SK-N-MC (cell line): ENCODE data around the gene TMA7.

Source experiments
- DNase-seq: peaks from one replicate; pipeline ENCODE4 v3.0.0-alpha.2; 2011; ENCODE audit warnings: low read depth, low spot score
- H3K27ac ChIP-seq: fragments of 200-600 bp; sonication (generic); 2 replicates; pipeline ENCODE4 v1.5.1; 2016; ENCODE audit warnings: mixed run types
- H3K36me3 ChIP-seq: fragments of 200-600 bp; sonication (generic); 2 replicates; pipeline ENCODE4 v1.6.1; 2017; ENCODE audit warnings: antibody characterized with exemption, low read length, mixed read lengths; ENCODE audit not compliant: insufficient read depth
- H3K4me3 ChIP-seq: fragments of 200-600 bp; sonication (generic); 2 replicates; pipeline ENCODE4 v1.5.1; 2016
- H3K9ac ChIP-seq: fragments of 200-600 bp; sonication (generic); 2 replicates; pipeline ENCODE4 v1.8.0; 2017; ENCODE audit warnings: mixed run types, mixed read lengths; ENCODE audit not compliant: insufficient read length
- H3K9me3 ChIP-seq: fragments of 200-600 bp; sonication (generic); 2 replicates; pipeline ENCODE4 v1.6.1; 2017; ENCODE audit warnings: low read depth, mild to moderate bottlenecking, antibody characterized with exemption, low read length, moderate library complexity, mixed read lengths
- EZH2 ChIP-seq: fragments of 200-600 bp; sonication (generic); IDR thresholded peaks from one replicate; pipeline ENCODE4 v1.6.1; 2017; ENCODE audit warnings: antibody characterized with exemption
- FOXP2 ChIP-seq: optimal IDR thresholded peaks from 2 replicates; pipeline ENCODE3; 2011; ENCODE audit warnings: mild to moderate bottlenecking, moderate library complexity; ENCODE audit not compliant: insufficient read depth; ENCODE audit errors: extremely low read length, control extremely low read depth
- POLR2AphosphoS5 ChIP-seq: IDR thresholded peaks from 2 replicates; pipeline ENCODE4 v1.6.1; 2012; ENCODE audit warnings: mild to moderate bottlenecking, low read depth, low read length, borderline replicate concordance

The TMA7 gene

DNA sequence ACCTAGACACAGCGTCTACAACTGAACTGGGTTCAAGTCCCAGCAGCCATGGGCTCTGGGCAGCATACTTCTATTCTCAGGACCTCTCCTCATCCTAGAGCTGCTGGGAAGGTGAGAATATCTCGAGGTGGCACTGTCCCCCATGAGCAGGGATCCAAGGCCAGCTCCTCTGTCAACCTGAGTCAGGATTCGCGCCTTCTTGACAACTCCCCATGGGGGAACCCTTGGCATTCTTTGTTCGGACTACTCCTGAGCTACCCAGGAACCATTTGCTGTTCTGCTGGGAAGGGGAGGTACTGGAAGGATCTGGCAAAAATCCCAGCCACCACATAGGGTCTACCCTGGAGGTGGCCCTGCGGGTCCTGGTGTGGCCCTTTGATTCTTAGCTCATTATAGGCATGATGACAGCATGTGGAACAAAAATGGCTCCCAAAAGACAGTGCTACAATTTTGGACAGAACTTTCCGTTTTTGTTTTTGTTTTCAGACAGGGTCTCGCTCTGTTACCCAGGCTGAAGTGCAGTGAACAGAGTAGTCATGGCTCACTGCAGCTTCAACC, 32.4 kb upstream of the TMA7 start:
- TF ChIP-seq EZH2, result no peak
- no peak for TF ChIP-seq FOXP2
- no peak for TF ChIP-seq POLR2AphosphoS5
- no peak overlapping the region for H3K9ac ChIP-seq
- no peak overlapping the region for H3K4me3 ChIP-seq
- no peaks in the 10 kb centered on the region for H3K9me3 ChIP-seq
- DNase-seq, result no peak
- H3K36me3 ChIP-seq, result no peaks in the 10 kb centered on the region
- no peak overlapping the region for H3K27ac ChIP-seq

DNA sequence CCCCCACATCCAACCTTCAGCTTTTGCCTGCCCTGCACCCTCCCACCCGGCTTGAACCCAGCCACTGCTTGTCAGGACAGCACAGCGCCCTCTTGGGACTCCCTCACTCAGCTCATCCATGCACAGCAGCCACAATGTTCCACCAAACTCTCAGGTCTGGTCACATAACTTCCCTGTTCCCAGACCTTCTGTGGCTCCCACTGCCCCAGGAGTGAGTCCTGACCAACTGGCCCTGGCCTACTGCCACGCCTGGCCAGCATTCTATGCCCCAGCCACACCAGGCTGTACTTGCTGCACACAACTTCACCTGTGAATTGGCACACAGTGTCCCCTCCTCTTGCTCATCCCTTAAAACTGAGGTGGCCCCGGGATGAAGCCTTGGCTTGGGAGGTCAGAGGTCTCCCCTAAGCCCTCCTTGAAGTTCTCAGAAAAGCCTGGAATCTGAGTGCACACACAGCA, 31.2 kb upstream of the TMA7 start:
- no peak for TF ChIP-seq EZH2
- no peak for TF ChIP-seq POLR2AphosphoS5
- no peak for TF ChIP-seq FOXP2
- H3K36me3 ChIP-seq, result no peaks in the 10 kb centered on the region
- no peak for DNase-seq

DNA sequence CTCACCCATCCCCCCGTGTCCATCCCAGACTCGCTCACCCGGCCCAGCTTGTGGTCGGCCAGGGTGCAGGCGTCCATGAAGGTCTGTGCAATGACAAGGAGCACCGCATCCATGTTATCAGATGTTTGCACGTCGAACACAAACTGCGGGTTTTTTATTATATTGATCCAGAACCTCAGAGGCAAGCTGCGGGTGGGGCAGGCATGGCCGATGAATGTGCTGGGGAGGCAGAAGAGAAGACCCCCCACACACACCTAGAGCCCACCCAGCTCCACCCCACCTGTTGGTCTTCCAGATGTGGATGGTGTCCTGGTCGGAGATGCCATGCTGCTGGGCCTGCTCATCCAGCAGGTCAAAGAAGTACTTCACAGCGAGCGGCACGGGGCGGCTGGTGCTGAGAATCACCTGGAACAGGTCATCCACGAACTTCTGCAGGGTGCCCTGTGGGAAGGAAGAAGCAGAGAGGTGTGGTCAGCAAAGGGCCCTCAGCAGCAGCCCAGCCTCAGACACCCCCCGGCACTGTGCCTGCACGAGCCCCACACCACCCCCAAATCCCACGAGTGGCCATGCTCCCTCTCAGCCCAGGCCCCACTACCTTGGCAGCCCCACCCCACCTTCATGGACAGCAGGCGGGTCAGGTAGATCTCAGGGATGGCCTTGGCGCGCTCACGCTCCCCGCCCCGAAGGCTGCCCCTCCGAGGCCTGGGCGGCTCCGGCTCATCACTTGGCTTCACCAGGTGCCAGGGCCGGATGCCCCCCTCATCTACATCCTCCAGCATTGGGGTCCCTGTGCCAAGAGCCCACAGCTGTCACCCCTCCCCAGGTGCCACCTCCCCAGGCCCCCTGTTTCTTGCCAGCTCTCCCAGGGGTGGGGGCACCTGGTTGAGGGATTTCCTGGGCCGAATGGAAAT, 30.5 kb upstream of the TMA7 start:
- no peak overlapping the region for H3K4me3 ChIP-seq
- no peak overlapping the region for H3K27ac ChIP-seq
- no peak overlapping the region for H3K9ac ChIP-seq
- H3K36me3 ChIP-seq, result no peaks in the 10 kb centered on the region
- TF ChIP-seq POLR2AphosphoS5 (no peak), FOXP2 (no peak), EZH2 (no peak)
- DNase-seq, result no peak
- no peaks in the 10 kb centered on the region for H3K9me3 ChIP-seq

More for the DNA sequence above, 31.2 kb upstream of the TMA7 start:
- H3K27ac ChIP-seq, result no peak overlapping the region
- H3K9me3 ChIP-seq, result no peaks in the 10 kb centered on the region
- H3K9ac ChIP-seq, result no peak overlapping the region
- H3K4me3 ChIP-seq, result no peak overlapping the region

DNA sequence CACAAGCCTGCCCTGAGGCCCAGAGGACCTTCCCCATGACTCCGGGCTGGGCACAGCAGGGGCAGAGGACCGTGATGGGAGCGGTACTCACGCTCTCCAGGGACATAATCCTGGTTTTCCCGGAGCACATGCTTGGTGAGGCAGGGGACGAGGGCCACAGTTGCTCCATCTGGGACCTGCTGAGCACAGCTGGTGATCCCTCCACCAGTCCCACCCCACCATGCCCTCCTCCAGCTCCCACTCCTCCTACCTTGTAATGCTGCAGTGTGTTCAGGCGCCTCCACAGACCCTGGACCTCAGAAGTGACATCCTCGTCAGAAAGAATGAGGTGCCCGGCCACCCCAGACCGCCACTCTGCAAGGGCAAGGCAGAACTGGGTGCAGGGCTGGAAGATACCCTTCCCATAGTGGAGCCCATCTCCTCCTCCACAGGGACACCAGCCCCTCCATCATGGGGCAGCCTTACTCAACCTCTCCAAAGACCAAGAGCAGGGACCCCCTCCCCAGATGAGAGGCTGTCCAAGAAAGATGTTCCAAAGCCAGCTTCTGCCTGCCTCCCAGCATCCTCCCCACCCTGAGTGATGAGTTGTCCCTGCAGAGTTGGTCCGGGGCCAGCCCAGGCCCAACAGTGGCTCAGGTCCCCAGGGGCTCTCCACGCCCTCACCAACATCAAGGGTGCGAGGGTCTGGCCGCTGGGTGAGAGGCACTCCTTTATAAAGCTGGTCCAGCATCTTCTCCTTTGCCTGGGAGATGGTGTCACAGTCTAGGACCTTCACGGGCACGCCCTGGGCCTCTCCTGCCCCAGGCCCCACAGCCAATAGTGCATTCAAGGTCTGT, 29.6 kb upstream of the TMA7 start:
- Histone ChIP-seq H3K27ac (no peak overlapping the region), H3K9me3 (no peaks in the 10 kb centered on the region), H3K9ac (no peak overlapping the region), H3K36me3 (no peaks in the 10 kb centered on the region), H3K4me3 (no peak overlapping the region)
- TF ChIP-seq EZH2 (no peak), FOXP2 (no peak), POLR2AphosphoS5 (no peak)
- no peak for DNase-seq

DNA sequence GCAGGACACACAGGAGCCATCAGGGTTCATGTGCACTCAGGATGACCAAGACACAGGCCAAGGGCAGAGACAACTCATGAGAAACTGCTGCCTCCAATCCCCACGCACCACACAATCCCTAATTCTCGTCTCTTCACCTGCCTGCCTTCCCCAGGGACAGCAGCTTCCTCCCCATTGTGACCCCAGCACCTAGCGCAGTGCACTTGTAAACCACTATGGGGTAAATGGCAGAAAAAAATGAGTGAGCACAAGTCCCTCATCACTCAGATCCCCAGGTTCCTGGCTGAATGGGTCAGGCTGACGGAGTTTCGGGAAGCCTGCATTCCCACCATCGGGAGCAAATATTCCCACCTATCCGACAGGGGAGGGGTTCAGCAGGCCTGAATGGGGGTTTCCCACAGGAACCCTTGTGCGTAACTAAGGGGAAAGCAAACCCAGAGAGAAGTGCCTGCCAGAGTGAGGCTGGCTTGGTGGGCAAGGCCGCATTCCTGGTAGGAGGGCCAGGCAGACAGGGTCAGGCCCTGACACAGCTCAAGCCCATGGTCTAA, 28.9 kb upstream of the TMA7 start:
- no peaks in the 10 kb centered on the region for H3K9me3 ChIP-seq
- H3K9ac ChIP-seq, result no peak overlapping the region
- H3K4me3 ChIP-seq, result no peak overlapping the region
- TF ChIP-seq EZH2 (no peak), FOXP2 (no peak), POLR2AphosphoS5 (no peak)
- no peaks in the 10 kb centered on the region for H3K36me3 ChIP-seq
- no peak overlapping the region for H3K27ac ChIP-seq
- no peak for DNase-seq

DNA sequence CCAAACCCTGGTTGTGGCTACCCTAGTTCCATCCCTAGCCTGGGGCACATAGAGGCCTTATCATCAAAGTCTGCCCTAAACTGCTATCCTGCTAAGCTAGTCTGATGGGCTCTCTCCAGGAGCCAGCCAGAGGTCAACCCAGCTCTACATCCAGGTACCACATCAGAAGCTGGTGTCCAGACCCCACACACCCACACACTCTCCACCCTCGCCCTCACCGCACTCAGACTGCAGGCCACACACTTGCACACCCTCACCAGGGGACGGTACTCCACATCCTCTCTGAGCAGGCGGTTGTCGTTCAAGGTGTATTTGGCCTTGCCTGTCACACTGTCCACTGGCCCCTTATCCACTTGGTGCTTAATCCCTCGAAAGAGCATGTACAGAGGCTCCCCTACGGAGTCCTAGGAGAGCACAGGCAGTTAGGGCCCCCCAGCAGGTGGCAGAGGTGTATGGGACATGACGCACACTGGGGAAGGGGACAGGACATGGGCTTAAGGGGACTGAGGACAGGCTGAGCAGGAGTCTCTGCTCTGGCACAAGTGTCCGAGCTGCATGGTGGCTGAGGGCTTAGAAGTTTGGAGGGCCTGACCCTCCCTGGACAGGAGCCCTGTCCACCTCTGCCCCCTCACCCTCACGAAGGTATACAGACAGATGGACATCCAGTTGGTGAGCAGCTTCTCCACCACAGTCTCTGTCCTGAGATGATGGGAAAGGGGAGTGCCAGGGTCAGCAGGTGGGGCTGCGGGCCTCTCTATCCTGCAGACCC, 28.3 kb upstream of the TMA7 start:
- no peak for DNase-seq
- H3K9ac ChIP-seq, result no peak overlapping the region
- no peaks in the 10 kb centered on the region for H3K36me3 ChIP-seq
- H3K9me3 ChIP-seq, result no peaks in the 10 kb centered on the region
- H3K4me3 ChIP-seq, result no peak overlapping the region
- H3K27ac ChIP-seq, result no peak overlapping the region
- TF ChIP-seq POLR2AphosphoS5 (no peak), EZH2 (no peak), FOXP2 (no peak)

DNA sequence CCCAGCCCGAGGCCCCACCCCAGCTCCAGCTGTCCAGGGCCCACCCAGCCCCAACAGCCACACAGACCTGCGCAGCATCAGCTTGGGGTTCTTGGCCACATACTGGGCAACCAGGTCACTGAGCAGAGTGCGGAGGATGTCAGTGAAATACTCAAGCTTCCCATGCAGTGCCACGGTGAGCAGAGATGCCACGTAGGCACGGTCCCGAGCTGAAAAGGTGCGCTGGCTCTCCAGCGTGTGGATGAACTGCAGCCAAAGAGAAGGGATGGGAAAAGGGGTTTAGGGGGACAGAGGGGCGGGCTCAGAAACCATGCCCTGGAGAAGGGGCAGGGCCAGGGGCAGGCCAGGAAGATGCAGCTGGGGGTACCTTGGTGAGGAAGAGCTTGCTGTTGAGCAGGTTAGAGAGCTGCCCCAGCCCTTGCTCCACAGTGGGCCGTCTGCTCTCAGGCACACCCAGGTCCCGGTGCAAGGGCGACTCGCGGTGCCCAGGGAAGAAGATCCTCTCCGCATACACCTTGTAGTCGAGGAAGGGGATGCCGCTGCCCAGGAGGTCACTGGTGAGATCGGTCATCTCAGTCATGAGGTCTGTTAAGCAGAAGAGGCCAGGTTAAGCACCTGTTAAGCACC, 27.6 kb upstream of the TMA7 start:
- no peak overlapping the region for H3K4me3 ChIP-seq
- no peaks in the 10 kb centered on the region for H3K36me3 ChIP-seq
- H3K9ac ChIP-seq, result no peak overlapping the region
- H3K27ac ChIP-seq, result no peak overlapping the region
- TF ChIP-seq EZH2 (no peak), FOXP2 (no peak), POLR2AphosphoS5 (no peak)
- no peak for DNase-seq
- no peaks in the 10 kb centered on the region for H3K9me3 ChIP-seq

DNA sequence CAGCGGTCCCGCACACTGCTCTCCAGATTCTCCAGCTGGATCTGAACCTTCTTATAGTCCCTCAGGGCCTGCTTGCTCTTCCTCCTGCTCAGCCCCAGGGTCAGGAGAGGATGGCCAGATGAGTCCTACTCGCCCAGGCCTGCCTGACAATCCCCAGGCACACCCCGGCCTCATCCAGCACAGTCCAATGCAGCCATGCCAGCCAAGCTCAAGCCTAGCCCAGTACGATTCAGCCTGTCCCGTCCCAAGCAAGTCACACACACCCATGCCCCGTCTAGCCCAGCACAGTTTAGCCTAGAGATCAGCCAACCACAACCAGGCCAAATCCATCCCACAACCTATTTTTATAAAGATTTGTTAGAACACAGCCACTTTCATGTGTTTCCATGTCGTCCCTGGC, 27.0 kb upstream of the TMA7 start:
- Histone ChIP-seq H3K9ac (no peak overlapping the region), H3K36me3 (no peaks in the 10 kb centered on the region), H3K9me3 (no peaks in the 10 kb centered on the region), H3K27ac (no peak overlapping the region), H3K4me3 (no peak overlapping the region)
- TF ChIP-seq FOXP2 (no peak), EZH2 (no peak), POLR2AphosphoS5 (no peak)
- no peak for DNase-seq
